ENCODE data around the gene DMD. TPM values are rescaled to one million over a fixed set of nuclear protein-coding genes. Genes with fewer than 3 reads are reported as not detected.

The DMD gene
- total RNA-seq, 1 experiment from 2014 or later: 2.2 TPM

- in situ Hi-C loops (cut with HindIII; ENCODE audit: low pct_unique_long_range_greater_than_20kb, low sequenced_read_pairs): no loop called here
- CTCF ChIA-PET: no interaction called here
These were observed 935.2 kb downstream of the DMD start for GRCh38 chrX:32276153-32276552.

GRCh38 chrX:32269866-32270265 is 941.5 kb downstream of the DMD start:
- H3K27me3 ChIP-seq (ENCODE audit: control insufficient read depth, insufficient read depth, low read length): no peaks in the 10 kb centered on the region
- in situ Hi-C loops (cut with HindIII; ENCODE audit: low pct_unique_long_range_greater_than_20kb, low sequenced_read_pairs): no loop called here
- H3K36me3 ChIP-seq (ENCODE audit: control insufficient read depth, insufficient read depth, low read length): no peaks in the 10 kb centered on the region
- H3K4me1 ChIP-seq (ENCODE audit: control insufficient read depth, insufficient read depth, low read length): no peaks in the 10 kb centered on the region
- POLR2A ChIA-PET: no interaction called here
- no peak overlapping the region for H3K4me3 ChIP-seq (ENCODE audit: low read depth in 2 of 2, low read length in 2 of 2)
- ATAC-seq (no peak), DNase-seq (ENCODE audit: low read depth, low spot score) (no peak)
- no TSS peak for BruUV-seq (replicated peaks)
- TF ChIP-seq CTCF (IDR thresholded peaks at IDR 0.05) (no peak), TCF7L2 (IDR thresholded peaks at IDR 0.05; ENCODE audit: low read depth, low read length) (no peak), SIN3A (IDR thresholded peaks at IDR 0.05; ENCODE audit: borderline replicate concordance, insufficient read depth, low read depth, low read length) (no peak), POLR2AphosphoS5 (IDR thresholded peaks at IDR 0.05; ENCODE audit: low read depth, low read length) (no peak)
- no peak overlapping the region for H3K27ac ChIP-seq (ENCODE audit: low read length)
- no peaks in the 10 kb centered on the region for H3K9me3 ChIP-seq (ENCODE audit: control insufficient read depth, insufficient read depth, low read depth, low read length)
- CTCF ChIA-PET: no interaction called here
- intact Hi-C loops (cut with micrococcal nuclease; ENCODE audit: unreplicated experiment): no loop called here

More at GRCh38 chrX:32276153-32276552, 935.2 kb downstream of the DMD start:
- Histone ChIP-seq H3K27me3 (ENCODE audit: control insufficient read depth, insufficient read depth, low read length) (no peaks in the 10 kb centered on the region), H3K27ac (ENCODE audit: low read length) (no peak overlapping the region), H3K4me1 (ENCODE audit: control insufficient read depth, insufficient read depth, low read length) (no peaks in the 10 kb centered on the region), H3K4me3 (ENCODE audit: low read depth in 2 of 2, low read length in 2 of 2) (no peak overlapping the region), H3K9me3 (ENCODE audit: control insufficient read depth, insufficient read depth, low read depth, low read length) (no peaks in the 10 kb centered on the region), H3K36me3 (ENCODE audit: control insufficient read depth, insufficient read depth, low read length) (no peaks in the 10 kb centered on the region)
- intact Hi-C loops (cut with micrococcal nuclease; ENCODE audit: unreplicated experiment): no loop called here
- no TSS peak for BruUV-seq (replicated peaks)
- TF ChIP-seq TCF7L2 (IDR thresholded peaks at IDR 0.05; ENCODE audit: low read depth, low read length) (no peak), SIN3A (IDR thresholded peaks at IDR 0.05; ENCODE audit: borderline replicate concordance, insufficient read depth, low read depth, low read length) (no peak), POLR2AphosphoS5 (IDR thresholded peaks at IDR 0.05; ENCODE audit: low read depth, low read length) (no peak), CTCF (IDR thresholded peaks at IDR 0.05) (no peak), REST (IDR thresholded peaks at IDR 0.05; ENCODE audit: insufficient read depth in 1 of 2, low read depth in 2 of 2, low read length in 1 of 2) (no peak)
- ATAC-seq (no peak), DNase-seq (ENCODE audit: low read depth, low spot score) (no peak)
- POLR2A ChIA-PET: no interaction called here

Measured in Panc1 (cell line).